ENCODE results near the gene TCOF1.

GRCh38 chr5:150412319-150413175 is 55.0 kb downstream of the TCOF1 start, which contains the start of gene CD74:
- TF ChIP-seq SUZ12 (IDR thresholded peaks at IDR 0.05; ENCODE audit: extremely low read depth, insufficient read depth, insufficient read length) (no peak), ZNF274 (IDR thresholded peaks at IDR 0.05; ENCODE audit: low read depth, low read length) (no peak)
